Stimulated activated CD8-positive, alpha-beta memory T cell treated with anti-CD3 and anti-CD28 coated beads, Interleukin-15, amount 100 ng/mL, for 4 hours (primary cell): ENCODE results near the gene MED29.

Experiments
- DNase-seq, 2 donors: peaks; one replicate each; pipeline ENCODE4 v3.0.0-alpha.2; 2020; ENCODE audit warnings: low read depth in 2 of 2

The MED29 gene

GRCh38 chr19:39390751-39391437 lies at the start of gene MED29, which contains the start of gene PAF1:
Gene MED29, plus strand, starts transcription at chr19:39391378. Its CDS starts 45 bp downstream, at chr19:39391423.
Gene PAF1, minus strand, starts transcription at chr19:39391106. Its CDS starts 242 bp downstream, at chr19:39390864.
- DNase-seq = peak; percentile 88 to 96

DNA sequence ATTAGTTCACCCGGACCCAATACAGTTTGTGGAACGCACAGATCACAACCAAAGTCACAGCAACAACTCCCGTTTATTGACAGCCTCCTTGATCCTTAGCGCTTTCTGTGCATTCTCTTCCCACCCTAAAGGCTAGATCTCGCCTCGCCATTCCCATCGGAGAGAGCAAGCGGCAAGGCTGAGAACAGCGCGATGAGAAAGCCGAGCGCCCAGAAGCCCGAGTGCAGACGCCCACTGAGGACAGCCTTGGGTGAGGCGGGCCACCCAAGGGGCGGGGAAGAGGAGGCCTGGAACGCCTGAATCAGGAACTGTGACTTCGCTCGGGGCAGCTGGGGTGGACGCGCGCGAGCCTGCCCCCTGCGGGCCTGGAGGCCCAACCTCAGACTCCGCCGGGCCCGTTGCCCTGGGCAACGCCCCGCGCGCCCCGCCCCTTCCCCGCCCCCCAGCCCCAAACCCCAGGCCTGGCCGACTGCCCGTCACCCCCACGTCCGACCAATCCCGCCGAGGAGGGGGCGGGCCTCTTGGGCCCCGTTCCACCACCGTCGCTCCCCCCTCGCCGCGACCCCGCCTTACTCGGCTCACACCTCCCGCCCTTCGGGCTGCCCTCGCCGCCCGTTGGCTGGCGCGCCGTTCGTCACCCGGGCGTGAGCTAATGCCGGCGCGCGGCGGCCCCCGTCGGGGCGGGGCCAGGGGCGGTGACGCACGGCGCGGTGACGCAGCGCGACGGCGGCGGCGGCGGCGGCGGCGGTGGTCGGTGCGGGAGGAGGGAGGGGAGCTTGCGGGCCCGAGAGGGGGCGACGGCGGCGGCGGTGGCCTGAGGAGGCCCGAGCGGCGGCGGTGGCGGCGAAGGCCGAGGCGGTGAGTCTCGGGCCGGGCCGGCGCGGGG lies 49.2 kb upstream of the MED29 start, which contains the start of gene SAMD4B:
Gene SAMD4B (plus strand): TSS at position 703 of the 886 bp plus-strand sequence. CDS start 14,473 bp downstream, outside the sequence.
- DNase-seq = peak; percentile 98 to 100

GRCh38 chr19:39342647-39343305 lies 48.4 kb upstream of the MED29 start:
- no peak for DNase-seq

DNA sequence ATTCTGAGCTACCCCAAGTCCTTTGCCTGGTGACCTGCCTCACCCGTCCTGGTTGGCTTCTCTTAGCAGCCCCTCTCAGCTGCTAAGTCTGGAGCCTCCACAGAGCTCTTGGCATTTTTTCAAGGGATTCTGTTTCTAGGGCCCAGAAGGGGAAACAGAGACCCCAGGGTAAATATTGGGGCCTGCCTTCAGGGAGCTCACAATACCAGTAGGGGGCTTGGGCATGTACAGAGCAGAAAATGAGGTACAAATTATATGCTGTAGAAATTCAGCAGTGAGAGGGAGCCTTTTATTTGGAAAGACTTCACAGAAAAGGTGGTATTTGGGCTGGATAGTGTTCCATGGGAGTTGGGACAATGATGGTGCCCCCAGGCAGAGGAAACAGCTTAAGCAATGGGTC lies 45.2 kb upstream of the MED29 start:
- no peak for DNase-seq

- no peak for DNase-seq
Observed at GRCh38 chr19:39347332-39348164, 43.6 kb upstream of the MED29 start.

- DNase-seq = no peak
Observed at GRCh38 chr19:39349326-39349725, 41.9 kb upstream of the MED29 start.

DNA sequence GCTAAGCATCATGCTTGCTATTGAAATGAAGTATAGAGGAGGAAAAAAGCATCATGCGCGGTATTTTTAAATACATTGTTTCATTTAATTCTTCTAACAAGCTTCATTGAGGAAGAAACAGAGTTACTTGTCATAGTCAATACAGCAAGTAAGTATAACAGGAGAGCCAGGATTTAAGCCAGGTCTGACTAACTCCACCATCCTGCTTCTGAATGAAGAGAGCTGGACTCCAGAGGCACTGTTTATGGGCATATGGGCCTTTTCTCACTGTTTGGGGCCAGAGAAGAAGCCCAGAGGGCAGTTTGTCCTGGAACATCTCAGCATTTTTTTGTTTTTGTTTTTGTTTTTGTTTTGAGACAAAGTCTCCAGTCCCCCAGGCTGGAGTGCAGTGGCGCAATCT lies 41.0 kb upstream of the MED29 start:
- no peak for DNase-seq

DNA sequence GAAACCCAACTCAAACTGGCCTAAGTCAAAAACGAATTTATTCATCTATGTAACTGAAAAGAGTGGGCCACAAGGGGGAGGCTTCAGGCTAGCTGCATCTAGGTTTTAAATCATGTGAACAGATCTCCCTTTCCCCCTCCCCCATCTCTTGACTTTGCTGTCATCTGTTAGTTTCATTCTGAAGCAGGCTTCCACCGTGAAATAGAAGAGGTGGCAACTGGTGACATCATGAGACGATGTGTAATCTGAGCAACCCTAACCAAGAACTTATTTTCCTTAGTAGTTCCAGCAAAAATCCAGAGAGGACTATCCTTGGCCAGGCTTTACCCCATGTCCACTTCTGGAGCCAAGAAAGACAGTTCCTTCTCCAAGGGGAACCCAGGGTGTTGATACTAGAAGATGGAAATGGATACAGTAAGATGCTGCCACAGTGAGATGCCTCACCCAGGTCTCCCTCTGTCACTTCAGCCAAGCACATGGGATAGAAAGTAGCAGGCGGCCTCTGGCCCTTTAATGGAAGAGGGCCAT lies 39.6 kb upstream of the MED29 start:
- no peak for DNase-seq

- no peak for DNase-seq
Observed at GRCh38 chr19:39352381-39353255, 38.6 kb upstream of the MED29 start.

- DNase-seq = no peak
Observed at GRCh38 chr19:39355253-39355652, 35.9 kb upstream of the MED29 start.

DNA sequence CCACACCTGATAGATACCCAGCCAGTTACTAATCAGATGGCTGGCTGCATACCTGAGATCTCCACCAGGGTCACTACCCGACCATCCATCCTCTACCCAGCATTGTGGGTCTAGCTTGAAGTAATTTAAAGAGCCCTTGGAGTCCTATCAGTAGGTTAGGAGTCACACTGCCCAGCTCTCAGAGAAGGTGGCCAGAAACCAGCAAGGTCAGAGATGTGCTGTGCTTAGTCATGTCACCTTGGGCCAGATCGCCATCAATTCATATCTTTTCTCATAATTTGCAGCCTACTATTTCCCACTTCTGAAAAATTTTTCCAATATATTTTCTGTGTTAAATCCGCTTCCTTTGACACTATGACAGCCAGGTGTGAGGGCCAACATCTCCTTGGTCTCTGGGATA lies 35.1 kb upstream of the MED29 start:
- DNase-seq = no peak

- DNase-seq = no peak
Observed at GRCh38 chr19:39356647-39357046, 34.5 kb upstream of the MED29 start.

DNA sequence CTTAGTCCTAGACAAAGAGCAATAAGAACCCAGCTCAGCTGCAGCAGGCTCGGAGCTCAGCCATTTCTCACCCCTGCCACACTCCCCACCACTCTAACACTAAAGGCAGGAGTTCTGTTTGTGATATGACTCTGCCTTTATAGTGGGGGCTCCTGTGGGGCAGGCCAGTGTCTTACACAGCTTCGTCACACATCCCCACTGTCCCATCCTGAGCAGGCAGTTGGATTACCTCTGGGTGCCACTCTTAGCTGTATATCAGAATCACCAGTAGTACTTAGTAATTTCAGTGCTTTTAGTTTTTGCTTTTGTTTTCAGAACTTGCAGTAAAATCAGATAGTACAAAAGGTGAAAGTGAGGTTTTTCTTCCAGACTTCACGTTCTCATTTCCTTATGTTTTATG lies 32.2 kb upstream of the MED29 start:
- no peak for DNase-seq

- no peak for DNase-seq
Observed at GRCh38 chr19:39360599-39360998, 30.6 kb upstream of the MED29 start.

DNA sequence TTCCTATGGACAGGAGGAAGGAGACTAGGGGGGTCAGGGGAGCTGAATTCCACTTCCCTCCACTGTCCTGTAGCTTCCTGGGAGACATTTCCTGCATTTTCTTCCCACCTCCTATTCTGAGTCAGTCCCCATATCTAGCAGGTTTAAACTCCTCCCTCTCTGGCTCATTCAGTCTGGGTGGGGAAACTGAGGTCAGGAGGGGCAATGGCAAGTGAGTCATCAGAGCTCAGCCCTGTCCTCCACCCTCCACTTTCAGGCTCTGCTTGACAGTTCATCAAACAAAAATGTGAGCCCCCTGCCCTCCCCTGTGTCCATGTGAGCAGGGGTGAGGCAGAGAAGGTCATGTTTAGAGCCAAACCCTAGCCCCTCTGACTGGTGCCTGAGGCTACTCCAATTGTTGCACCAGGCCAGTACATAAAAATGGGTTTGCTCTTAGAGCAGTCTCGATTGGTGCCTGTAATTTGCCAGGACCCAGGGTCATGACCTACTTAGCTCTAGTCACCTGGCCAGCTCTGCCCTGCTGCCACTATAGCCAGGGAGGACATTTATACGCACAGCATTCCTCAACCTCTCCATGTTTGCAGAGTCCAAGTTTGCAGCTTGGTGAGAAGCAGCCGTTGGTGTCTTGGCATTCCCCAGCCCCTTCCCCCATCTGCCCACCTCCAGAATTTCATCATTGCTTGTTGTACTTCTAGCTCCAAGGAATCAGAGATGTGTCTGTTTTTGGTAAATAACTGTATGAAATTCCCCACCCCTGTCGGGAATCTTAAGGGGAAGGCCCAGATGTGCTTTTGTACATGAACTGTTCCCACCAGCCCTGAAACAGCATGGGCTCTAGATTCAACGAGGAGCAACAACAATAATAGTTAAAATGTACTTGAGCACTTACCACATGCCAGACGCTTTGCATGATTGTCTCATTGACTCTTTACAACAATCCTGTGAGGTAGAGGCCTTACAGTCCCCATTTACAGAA lies 28.2 kb upstream of the MED29 start:
- DNase-seq = no peak

DNA sequence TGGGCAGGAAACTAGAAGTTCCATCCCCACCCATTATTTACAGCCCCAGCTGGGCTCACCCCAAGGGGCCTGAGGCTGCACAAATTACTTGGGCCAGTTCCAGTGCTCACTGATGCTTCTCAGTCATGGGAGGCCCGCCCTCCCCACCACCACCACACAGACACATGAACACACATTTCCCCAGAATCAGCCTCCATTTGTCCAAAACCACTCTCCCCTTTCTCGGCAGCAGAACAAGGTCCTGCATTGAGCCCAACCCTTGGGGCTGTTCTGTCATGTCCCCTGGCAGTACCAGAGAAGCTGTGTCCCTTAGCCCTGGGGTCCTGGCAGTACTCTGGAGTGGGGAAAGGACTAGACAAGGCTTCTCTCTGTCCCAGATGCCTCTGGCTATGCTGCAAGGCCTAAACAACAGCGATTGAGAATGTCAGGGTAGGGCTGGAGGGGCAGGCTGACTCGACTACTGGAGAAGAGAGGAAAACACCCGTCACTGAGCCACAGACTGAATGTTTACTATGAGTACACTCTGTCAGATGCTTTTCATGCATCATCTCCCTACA lies 27.2 kb upstream of the MED29 start:
- DNase-seq = no peak

- DNase-seq = no peak
Observed at GRCh38 chr19:39365531-39365930, 25.6 kb upstream of the MED29 start.

DNA sequence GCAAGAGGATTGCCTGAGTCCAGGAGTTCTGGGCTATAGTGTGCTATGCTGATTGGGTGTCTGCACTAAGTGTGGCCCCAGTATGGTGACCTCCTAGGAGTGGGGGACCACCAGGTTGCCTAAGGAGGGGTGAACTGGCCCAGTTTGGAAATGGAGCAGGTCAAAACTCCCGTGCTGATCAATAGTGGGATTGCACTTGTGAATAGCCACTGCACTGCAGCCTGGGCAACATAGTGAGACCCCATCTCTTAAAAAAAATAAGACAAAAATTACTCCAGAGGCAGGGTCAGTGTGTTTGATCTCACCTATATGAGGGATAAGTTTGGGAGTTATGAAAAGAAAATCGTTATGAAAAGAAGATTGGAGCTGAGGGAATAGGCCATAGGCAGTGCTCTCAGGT lies 22.0 kb upstream of the MED29 start:
- DNase-seq = no peak

GRCh38 chr19:39370735-39371134 lies 20.4 kb upstream of the MED29 start:
- no peak for DNase-seq
